ENCODE results near the gene STIP1.

DNA sequence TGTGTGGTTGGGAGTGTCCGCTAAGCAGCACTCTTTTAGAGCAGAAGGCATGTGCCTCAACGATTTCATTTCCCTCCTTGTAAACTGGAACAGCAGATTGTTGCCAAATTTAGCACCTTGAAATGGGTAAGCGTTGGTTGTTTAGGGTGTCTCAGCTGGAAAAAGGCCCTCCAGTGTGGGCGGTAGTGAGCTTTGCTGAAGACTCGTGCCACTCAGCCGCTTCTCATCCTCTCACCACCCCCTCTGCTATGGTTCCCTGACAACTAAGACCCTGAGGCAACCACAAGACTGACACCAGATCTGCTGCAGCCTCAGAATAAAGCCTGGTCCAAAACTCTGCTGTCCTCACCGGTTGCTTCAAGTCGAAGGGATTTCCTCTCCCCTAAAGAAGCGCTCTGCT, 10.7 kb downstream of the STIP1 start:
- TF ChIP-seq, protein P1, sequence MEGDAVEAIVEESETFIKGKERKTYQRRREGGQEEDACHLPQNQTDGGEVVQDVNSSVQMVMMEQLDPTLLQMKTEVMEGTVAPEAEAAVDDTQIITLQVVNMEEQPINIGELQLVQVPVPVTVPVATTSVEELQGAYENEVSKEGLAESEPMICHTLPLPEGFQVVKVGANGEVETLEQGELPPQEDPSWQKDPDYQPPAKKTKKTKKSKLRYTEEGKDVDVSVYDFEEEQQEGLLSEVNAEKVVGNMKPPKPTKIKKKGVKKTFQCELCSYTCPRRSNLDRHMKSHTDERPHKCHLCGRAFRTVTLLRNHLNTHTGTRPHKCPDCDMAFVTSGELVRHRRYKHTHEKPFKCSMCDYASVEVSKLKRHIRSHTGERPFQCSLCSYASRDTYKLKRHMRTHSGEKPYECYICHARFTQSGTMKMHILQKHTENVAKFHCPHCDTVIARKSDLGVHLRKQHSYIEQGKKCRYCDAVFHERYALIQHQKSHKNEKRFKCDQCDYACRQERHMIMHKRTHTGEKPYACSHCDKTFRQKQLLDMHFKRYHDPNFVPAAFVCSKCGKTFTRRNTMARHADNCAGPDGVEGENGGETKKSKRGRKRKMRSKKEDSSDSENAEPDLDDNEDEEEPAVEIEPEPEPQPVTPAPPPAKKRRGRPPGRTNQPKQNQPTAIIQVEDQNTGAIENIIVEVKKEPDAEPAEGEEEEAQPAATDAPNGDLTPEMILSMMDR (IDR thresholded peaks at IDR 0.05): no peak
- TF ChIP-seq POLR2A (IDR thresholded peaks at IDR 0.05): no peak
